ENCODE measurements around the gene IQCC.
"Not testable (repeated sequence)": the region's sequence is repeated elsewhere in the genome, so short reads cannot be mapped to it uniquely, and the experiment has no call there.

The IQCC gene

DNA sequence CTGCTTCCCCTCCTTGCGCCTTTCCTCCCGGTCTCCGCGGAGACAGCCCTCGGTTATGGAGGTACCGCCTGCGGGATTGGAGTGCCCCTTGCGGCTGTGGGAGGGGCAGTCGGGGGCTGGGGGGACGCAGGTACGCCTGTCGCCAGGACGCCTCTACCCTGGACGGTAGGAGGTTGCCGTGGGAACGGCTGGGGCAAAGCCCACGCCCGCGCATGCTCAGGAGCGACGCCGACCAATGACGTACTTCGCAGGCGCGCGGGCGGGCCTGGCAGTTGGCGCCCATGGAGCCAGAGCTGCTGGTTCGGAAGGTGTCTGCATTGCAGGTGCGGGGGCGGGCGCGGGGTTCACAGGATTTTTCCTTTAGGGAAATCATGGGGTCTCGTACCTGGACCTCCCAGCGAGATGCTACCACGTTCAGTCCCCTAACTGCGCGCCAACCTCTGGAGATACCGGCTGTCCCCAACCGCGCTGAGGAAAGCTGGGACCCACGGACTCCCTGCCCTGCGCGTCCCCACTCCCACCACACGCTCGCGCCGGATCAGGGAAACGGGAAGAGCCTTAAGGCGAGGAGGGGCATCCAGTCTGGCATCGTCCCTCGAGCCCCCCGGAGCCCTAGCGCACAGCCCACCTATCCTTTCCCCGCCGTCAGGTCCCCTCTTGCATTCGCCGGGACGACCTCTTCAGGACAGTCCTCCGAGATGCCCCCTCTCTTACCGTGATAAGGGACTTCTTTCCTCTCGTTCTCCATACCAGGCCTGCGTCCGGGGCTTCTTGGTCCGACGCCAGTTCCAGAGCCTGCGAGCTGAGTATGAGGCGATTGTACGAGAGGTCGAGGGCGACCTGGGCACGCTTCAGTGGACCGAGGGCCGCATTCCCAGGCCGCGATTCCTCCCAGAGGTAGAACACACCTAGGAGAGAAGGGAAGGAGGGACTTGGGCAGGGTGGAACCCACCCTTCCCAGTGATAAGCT, at the start of gene IQCC:
Gene IQCC (plus strand): TSS at position 271 of the 970 bp plus-strand sequence. CDS start 11 bp downstream, at position 282.
- peak; percentile 91 for DNase-seq (ENCODE audit: low spot score)

DNA sequence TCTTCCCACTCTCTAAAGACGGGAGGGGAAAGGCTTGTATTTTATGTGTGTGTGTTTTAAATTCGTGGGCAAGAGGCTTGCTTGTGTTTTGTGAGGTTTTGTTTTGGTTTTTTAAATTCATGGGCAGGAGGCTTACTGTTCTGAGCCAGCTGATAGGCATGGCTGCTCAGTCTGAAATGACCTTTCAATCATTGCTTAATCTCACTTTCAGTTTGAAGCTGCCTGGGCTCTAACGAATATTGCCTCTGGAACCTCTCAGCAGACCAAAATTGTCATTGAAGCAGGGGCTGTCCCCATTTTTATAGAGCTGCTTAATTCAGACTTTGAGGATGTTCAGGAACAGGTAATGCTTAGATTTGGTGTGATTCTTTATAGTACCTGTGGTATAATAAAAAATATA, 46.3 kb upstream of the IQCC start:
- no peak for DNase-seq (ENCODE audit: low spot score)

- no peak for DNase-seq (ENCODE audit: low spot score)
Measured at GRCh38 chr1:32163405-32163804, 42.1 kb upstream of the IQCC start.

- not testable (repeated sequence) for DNase-seq (ENCODE audit: low spot score)
Measured at GRCh38 chr1:32165633-32166032, 39.8 kb upstream of the IQCC start.

DNA sequence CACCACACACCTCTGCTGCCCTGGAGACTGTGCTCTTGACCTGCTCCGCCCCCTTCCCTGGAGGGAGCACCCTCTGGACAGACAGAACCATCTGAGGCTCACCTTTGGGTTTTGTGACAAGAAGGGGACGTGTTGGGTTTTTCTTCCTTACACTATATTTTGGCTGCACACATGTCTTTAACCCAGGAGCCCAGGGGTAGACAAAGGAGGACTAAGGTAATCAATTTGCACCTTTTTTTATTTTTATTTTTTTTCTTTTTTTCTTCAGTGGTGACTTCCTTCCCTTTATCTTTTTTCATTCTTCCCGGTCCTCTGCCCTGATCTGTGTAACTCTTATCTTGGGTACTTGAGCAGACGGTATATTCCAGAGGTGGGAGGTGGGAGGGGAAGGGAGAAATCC, 34.5 kb upstream of the IQCC start:
- DNase-seq (ENCODE audit: low spot score) = no peak

- no peak for DNase-seq (ENCODE audit: low spot score)
Measured at GRCh38 chr1:32172621-32173245, 32.7 kb upstream of the IQCC start.

DNA sequence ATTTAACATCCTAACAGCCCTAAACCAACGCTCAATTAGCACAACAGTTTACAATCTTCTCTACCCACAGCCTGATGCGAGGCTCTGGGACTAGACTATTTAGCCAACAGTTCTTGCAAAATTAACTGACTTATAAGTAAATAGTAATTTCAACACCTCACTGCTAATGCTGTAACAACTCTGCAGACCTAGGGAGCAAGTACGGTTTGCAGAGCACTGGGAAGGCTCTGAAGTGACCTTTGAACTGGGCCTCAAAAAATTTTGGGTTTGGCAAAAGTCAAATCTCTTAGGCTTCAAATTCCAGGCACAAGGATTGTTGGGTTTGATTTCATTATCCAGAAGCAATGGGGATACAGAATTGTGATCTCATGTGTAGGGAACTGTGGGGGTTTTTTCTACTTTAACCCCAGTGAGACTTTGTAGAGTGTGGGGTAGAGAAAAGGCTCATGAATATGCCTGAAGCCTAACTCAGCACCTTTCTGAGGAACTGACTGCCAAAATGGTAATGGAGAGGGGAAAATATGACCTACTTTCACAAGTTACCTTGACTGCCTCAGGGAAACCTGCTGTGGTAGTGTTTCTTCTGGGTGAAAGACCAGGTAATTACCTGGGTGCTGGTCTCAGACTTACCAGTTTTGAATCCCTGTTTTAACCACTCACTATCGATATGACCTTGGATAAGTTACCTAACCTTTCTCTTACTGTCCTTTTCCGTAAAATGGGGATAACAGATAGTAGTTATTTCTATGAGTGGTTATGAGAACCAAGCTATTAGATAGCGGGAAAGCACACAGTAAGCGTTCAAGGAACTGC, 26.9 kb upstream of the IQCC start:
- no peak for DNase-seq (ENCODE audit: low spot score)

- DNase-seq (ENCODE audit: low spot score) = peak; percentile 18
Measured at GRCh38 chr1:32179193-32179442, 26.4 kb upstream of the IQCC start.

GRCh38 chr1:32179443-32180185, 25.9 kb upstream of the IQCC start, which contains the start of gene TXLNA:
Gene TXLNA (plus strand): TSS chr1:32179675. CDS start chr1:32180346, 671 bp downstream.
- peak; percentile 97 for DNase-seq (ENCODE audit: low spot score)

DNA sequence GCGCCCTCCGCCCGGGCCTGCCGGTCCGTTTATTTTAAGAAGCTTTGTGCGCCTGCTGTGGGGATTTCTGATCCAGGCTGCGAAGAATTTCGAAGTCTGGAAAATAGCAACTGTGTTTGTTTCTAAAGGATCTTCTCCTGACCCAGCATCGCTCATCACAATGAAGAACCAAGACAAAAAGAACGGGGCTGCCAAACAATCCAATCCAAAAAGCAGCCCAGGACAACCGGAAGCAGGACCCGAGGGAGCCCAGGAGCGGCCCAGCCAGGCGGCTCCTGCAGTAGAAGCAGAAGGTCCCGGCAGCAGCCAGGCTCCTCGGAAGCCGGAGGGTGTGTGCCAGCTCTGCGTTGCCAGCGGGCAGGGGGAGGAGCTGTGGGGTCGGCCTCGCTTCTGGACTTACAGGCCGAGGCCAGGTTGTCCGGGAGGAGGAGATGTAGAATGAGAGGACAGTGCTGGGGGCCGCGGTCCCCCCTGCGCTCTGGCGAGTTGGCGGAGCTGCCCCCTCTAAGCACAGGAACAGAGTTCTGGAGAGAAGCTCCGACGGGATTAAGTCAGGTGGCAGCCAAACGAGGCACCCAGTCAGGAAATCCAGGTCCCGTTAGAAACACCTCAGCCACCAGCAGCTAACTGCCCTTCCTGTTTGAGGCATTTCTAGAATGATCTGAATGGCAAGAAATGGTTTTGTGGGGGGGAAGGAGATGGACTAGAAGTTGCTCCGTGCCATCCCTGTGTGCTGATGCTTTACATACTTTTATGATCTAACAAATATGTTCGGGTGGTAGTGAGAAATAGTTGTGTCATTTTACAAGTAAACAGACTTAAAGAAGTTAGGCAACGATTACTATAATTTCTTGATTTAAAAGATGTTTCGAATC, 25.0 kb upstream of the IQCC start:
- DNase-seq (ENCODE audit: low spot score) = peak; percentile 51

DNA sequence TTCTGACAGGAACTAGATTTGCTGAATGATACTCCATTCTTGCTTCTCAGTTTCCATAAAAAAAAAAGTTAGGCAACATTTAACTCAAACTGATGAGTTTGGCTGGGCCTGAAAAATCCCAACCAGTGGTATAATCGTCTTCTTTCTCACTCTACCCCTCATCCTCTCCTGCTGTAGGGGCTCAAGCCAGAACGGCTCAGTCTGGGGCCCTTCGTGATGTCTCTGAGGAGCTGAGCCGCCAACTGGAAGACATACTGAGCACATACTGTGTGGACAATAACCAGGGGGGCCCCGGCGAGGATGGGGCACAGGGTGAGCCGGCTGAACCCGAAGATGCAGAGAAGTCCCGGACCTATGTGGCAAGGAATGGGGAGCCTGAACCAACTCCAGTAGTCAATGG, 24.4 kb upstream of the IQCC start:
- no peak for DNase-seq (ENCODE audit: low spot score)

GRCh38 chr1:32181563-32181962, 23.9 kb upstream of the IQCC start:
- DNase-seq (ENCODE audit: low spot score) = no peak

DNA sequence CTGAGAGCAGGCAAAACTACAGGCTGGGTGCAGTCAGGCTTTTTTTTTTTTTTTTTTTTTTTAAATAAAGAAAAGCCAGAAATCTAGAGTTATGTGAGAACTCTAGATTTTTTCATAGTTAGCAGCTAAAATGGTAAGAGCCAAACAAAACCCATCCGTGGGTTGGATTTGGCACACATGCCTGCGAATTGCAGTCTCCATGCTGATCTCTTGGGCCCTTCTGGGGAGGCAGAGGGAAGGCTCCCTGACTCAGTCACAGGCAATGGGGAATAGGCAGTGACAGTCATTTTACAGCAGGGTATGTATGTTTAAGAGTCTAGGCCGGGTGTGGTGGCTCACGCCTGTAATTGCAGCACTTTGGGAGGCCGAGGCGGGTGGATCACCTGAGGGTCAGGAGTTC, 23.4 kb upstream of the IQCC start:
- DNase-seq (ENCODE audit: low spot score) = no peak

DNA sequence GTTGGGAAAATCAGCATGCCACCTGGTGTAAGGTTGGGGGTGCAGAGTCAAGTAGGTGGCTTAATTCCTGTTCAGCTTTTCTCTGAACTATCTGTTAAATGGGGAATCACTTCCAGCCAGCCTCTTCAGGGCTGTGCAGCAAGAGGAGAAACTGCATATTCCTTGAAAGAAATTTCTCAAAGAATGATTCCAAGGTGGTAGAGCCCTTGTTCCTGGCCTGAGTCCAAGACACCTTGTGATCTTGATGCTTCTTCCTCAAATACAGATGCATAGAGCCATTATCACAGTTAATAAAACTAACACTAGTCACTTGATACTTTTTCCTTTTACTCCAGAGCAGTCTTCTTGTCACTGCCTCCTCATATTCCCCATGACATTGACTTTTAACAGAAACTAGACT, 20.8 kb upstream of the IQCC start:
- DNase-seq (ENCODE audit: low spot score) = no peak

GRCh38 chr1:32186077-32186476, 19.4 kb upstream of the IQCC start:
- no peak for DNase-seq (ENCODE audit: low spot score)

GRCh38 chr1:32186491-32186890, 19.0 kb upstream of the IQCC start:
- no peak for DNase-seq (ENCODE audit: low spot score)

DNA sequence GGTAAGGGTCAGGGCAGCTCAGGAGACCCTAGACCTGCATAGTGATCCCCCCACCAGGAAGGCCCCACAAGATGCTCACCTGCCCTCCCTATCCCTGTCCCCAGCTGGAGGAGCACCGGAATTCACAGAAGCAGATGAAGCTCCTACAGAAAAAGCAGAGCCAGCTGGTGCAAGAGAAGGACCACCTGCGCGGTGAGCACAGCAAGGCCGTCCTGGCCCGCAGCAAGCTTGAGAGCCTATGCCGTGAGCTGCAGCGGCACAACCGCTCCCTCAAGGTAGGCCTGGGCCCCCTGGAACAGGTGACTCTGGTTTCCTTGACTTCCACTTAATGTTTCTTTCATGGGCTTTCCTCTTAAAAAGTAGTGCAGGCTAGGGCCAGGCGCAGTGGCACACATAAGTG, 17.6 kb upstream of the IQCC start:
- DNase-seq (ENCODE audit: low spot score) = no peak

DNA sequence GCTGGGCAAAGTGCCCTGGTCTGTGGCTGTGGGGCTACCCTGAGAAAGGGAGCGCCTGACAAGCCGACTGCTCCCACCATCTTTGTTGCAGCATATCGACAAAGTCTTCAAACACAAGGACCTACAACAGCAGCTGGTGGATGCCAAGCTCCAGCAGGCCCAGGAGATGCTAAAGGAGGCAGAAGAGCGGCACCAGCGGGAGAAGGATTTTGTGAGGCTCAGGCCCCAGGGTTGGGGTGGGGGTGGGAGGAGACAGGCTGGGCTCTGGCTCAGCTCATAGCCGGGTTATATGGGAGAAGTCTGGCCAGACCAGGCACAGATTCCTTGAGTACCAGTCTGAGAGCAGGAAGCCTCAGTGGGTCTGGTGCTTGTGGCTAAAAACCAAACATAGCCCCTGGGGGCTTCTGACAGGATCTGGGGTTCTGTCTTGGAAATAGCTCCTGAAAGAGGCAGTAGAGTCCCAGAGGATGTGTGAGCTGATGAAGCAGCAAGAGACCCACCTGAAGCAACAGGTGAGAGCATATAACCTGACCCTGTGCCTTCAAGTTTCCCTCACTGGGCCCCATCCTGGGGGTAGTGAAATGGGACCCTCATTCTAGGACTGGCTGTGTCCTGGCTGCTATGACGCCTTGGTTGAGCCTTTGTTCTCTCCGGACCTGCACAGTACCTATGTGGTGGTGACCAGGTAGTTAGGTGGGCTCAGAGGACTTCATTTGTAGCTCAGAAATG, 13.1 kb upstream of the IQCC start:
- DNase-seq (ENCODE audit: low spot score) = no peak

DNA sequence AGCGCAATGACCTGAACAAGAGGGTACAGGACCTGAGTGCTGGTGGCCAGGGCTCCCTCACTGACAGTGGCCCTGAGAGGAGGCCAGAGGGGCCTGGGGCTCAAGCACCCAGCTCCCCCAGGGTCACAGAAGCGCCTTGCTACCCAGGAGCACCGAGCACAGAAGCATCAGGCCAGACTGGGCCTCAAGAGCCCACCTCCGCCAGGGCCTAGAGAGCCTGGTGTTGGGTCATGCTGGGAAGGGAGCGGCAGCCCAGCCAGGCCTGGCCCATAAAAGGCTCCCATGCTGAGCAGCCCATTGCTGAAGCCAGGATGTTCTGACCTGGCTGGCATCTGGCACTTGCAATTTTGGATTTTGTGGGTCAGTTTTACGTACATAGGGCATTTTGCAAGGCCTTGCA, 10.5 kb upstream of the IQCC start:
- DNase-seq (ENCODE audit: low spot score) = no peak

- DNase-seq (ENCODE audit: low spot score) = no peak
Measured at GRCh38 chr1:32195531-32195930, 9.9 kb upstream of the IQCC start.
